GM18505 (cell line): ENCODE data around the gene NKAPL.

Experiments used
- ATAC-seq: cut with Tn5 transposase; IDR thresholded peaks from one replicate; pipeline ENCODE4 v1.9.1; 2021; ENCODE audit not compliant: unreplicated experiment
- POLR2A ChIP-seq: IDR thresholded peaks from 4 replicates; pipeline ENCODE4 v1.6.1; 2011; ENCODE audit warnings: borderline replicate concordance; ENCODE audit not compliant: insufficient read depth, insufficient read length; ENCODE audit errors: extremely low read depth

Gene NKAPL

GRCh38 chr6:28258877-28259777 is at the start of gene NKAPL:
Gene NKAPL (plus strand): TSS chr6:28259297. CDS start chr6:28259372, 75 bp downstream.
- TF ChIP-seq POLR2A, result no peak
- ATAC-seq, result no peak

GRCh38 chr6:28209753-28210535 is 49.2 kb upstream of the NKAPL start:
- no peak for TF ChIP-seq POLR2A

GRCh38 chr6:28211840-28212509 is 47.1 kb upstream of the NKAPL start:
- ATAC-seq, result no peak
- TF ChIP-seq POLR2A, result no peak

More at GRCh38 chr6:28209753-28210535, 49.2 kb upstream of the NKAPL start:
- ATAC-seq, result no peak

GRCh38 chr6:28212510-28213212 is 46.4 kb upstream of the NKAPL start:
- ATAC-seq, result no peak
- TF ChIP-seq POLR2A, result peak; percentile 23

GRCh38 chr6:28213213-28213523 is 45.9 kb upstream of the NKAPL start:
- no peak for ATAC-seq
- no peak for TF ChIP-seq POLR2A

GRCh38 chr6:28215425-28215824 is 43.7 kb upstream of the NKAPL start:
- ATAC-seq, result no peak
- no peak for TF ChIP-seq POLR2A

- TF ChIP-seq POLR2A, result no peak
- no peak for ATAC-seq
Measured at GRCh38 chr6:28217890-28218289, 41.2 kb upstream of the NKAPL start.

GRCh38 chr6:28218312-28219248 is 40.5 kb upstream of the NKAPL start:
- peak; percentile 63 for TF ChIP-seq POLR2A
- no peak for ATAC-seq

GRCh38 chr6:28220257-28221133 is 38.6 kb upstream of the NKAPL start:
- TF ChIP-seq POLR2A, result no peak
- ATAC-seq, result no peak

- TF ChIP-seq POLR2A, result no peak
- no peak for ATAC-seq
Measured at GRCh38 chr6:28224131-28225055, 34.7 kb upstream of the NKAPL start.
